Breast epithelium (tissue), 4 donors: Measurements from ENCODE around the gene FOLR1. TPM values are rescaled to one million over a fixed set of nuclear protein-coding genes. Genes with fewer than 3 reads are reported as not detected.

Experiments used
- DNase-seq, 2 donors: peaks; one replicate each; pipeline ENCODE4 v3.0.0-alpha.2; 2019; ENCODE audit warnings: low spot score in 2 of 2
- H3K27ac ChIP-seq, 2 donors: fragments of 200-600 bp; sonication (generic) in 1 of 2; one replicate each; pipeline ENCODE4 v1.5.1; 2016 to 2019; ENCODE audit warnings: mild to moderate bottlenecking in 1 of 2
- H3K27me3 ChIP-seq, 2 donors: fragments of 200-600 bp; sonication (generic) in 1 of 2; one replicate each; pipeline versions ENCODE4 v1.5.1 to v1.6.0; 2017 to 2019; ENCODE audit warnings: control low read depth in 1 of 2, mild to moderate bottlenecking in 1 of 2
- H3K36me3 ChIP-seq: fragments of 200-600 bp; one replicate; pipeline ENCODE4 v1.5.1; 2019
- H3K4me1 ChIP-seq, 2 donors: fragments of 200-600 bp; sonication (generic); one replicate each; pipeline ENCODE4 v1.5.1; 2016 to 2019; ENCODE audit warnings: control low read depth in 1 of 2
- H3K4me3 ChIP-seq, 3 donors: fragments of 200-600 bp; sonication (generic); 1 replicate in 2 of 3; 2 replicates in 1 of 3; pipeline ENCODE4 v1.5.1; 2016 to 2019; ENCODE audit warnings: mild to moderate bottlenecking in 3 of 3, moderate library complexity in 2 of 3
- H3K9me3 ChIP-seq, 2 donors: fragments of 200-600 bp; sonication (generic) in 1 of 2; one replicate each; pipeline ENCODE4 v1.5.1; 2016 to 2019; ENCODE audit warnings: control low read depth in 1 of 2
- CTCF ChIP-seq, 3 donors: fragments of 450-650 bp; IDR thresholded peaks; one replicate each; pipeline ENCODE4 v1.5.1; 2016 to 2017; ENCODE audit warnings: antibody characterized with exemption in 3 of 3, mild to moderate bottlenecking in 3 of 3, moderate library complexity in 3 of 3
- POLR2A ChIP-seq: fragments of 450-650 bp; IDR thresholded peaks from one replicate; pipeline ENCODE4 v1.6.1; 2016; ENCODE audit warnings: antibody characterized with exemption, mild to moderate bottlenecking, moderate library complexity
- POLR2AphosphoS5 ChIP-seq, 3 donors: sonication (generic); formaldehyde crosslinking; IDR thresholded peaks; one replicate each; pipeline ENCODE4 v1.6.1; 2017; ENCODE audit warnings: antibody characterized with exemption in 3 of 3
- intact Hi-C: fragments of 100-400 bp; cut with DNase I; formaldehyde crosslinking; loops from one replicate; pipeline ENCODE4 v1.15.1; 2023; ENCODE audit warnings: low total_unique reads
- total RNA-seq, 3 donors: library from RNA; depleted of rRNA; stranded (reverse); fragments of >200 nt; gene quantifications; one replicate each; pipeline ENCODE4 v1.1.0, GENCODE V29; 2016

The FOLR1 gene
- total RNA-seq, 3 donors from 2014 or later: 11.8 to 45.2 TPM; not detected in 1

- H3K4me3 ChIP-seq: no peak overlapping the region
- H3K36me3 ChIP-seq: no peaks in the 10 kb centered on the region
- peaks cover 5 to 6% of the 10 kb centered on the region in 2 donors for H3K4me1 ChIP-seq
- DNase-seq: no peak
- no peak for TF ChIP-seq CTCF (IDR thresholded peaks at IDR 0.05)
- no peak for TF ChIP-seq POLR2AphosphoS5 (IDR thresholded peaks at IDR 0.05)
- TF ChIP-seq POLR2A: no peak
- no peaks in the 10 kb centered on the region for H3K27me3 ChIP-seq
- H3K9me3 ChIP-seq: no peaks in the 10 kb centered on the region
- H3K27ac ChIP-seq: peak overlapping the region in 1 of 2 donors; percentile 98
- intact Hi-C loops: no loop called here
Observed at GRCh38 chr11:72220696-72221363, 28.9 kb downstream of the FOLR1 start.

GRCh38 chr11:72221386-72222075 lies 29.6 kb downstream of the FOLR1 start:
- H3K27ac ChIP-seq: peak overlapping the region; percentile 95 to 98

GRCh38 chr11:72222106-72222891 lies 30.4 kb downstream of the FOLR1 start:
- Histone ChIP-seq H3K27ac (peak overlapping the region; percentile 95 to 98), H3K4me3 (peak overlapping the region; percentile 81 to 88 (median 84)), H3K36me3 (no peaks in the 10 kb centered on the region), H3K4me1 (peaks cover 7 to 15% of the 10 kb centered on the region in 2 donors), H3K27me3 (no peaks in the 10 kb centered on the region), H3K9me3 (no peaks in the 10 kb centered on the region)
- DNase-seq: no peak
- no peak for TF ChIP-seq POLR2AphosphoS5 (IDR thresholded peaks at IDR 0.05)
- intact Hi-C loops: no loop called here

More at GRCh38 chr11:72221386-72222075, 29.6 kb downstream of the FOLR1 start:
- H3K36me3 ChIP-seq: no peaks in the 10 kb centered on the region
- no peak for DNase-seq
- intact Hi-C loops: no loop called here
- TF ChIP-seq POLR2AphosphoS5 (IDR thresholded peaks at IDR 0.05): no peak
- no peak for TF ChIP-seq CTCF (IDR thresholded peaks at IDR 0.05)
- no peak for TF ChIP-seq POLR2A
- peaks cover 7% of the 10 kb centered on the region in 2 donors for H3K4me1 ChIP-seq
- no peaks in the 10 kb centered on the region for H3K9me3 ChIP-seq
- H3K4me3 ChIP-seq: no peak overlapping the region
- no peaks in the 10 kb centered on the region for H3K27me3 ChIP-seq

- peak overlapping the region; percentile 95 to 98 for H3K27ac ChIP-seq
- no peaks in the 10 kb centered on the region for H3K27me3 ChIP-seq
- peak; percentile 92 to 93 for DNase-seq
- H3K4me3 ChIP-seq: peak overlapping the region; percentile 81 to 88 (median 84)
- intact Hi-C loops: no loop called here
- no peaks in the 10 kb centered on the region for H3K36me3 ChIP-seq
- H3K4me1 ChIP-seq: peaks cover 7 to 17% of the 10 kb centered on the region in 2 donors
- no peaks in the 10 kb centered on the region for H3K9me3 ChIP-seq
- TF ChIP-seq POLR2A: no peak
- peak in 1 of 3 donors; percentile 16 for TF ChIP-seq CTCF (IDR thresholded peaks at IDR 0.05)
- peak; percentile 55 to 73 (median 70) for TF ChIP-seq POLR2AphosphoS5 (IDR thresholded peaks at IDR 0.05)
Observed at GRCh38 chr11:72222907-72223614, 31.1 kb downstream of the FOLR1 start.
